Measurements from ENCODE around the gene FAM193A.

Gene FAM193A

DNA sequence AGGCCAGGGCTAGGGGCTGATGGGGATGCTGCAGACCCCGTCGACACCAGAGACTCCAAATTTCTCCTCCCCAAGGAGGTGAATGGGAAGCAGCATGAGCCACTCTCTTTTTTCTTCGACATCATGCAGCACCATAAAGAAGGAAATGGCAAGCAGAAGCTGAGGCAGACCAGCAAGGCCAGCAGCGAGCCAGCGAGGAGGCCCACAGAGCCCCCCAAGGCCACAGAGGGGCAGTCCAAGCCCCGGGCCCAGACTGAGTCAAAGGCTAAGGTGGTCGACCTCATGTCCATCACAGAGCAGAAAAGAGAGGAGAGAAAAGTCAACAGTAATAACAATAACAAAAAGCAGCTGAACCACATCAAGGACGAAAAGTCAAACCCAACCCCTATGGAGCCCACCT lies 163.6 kb downstream of the FAM193A start:
- no peak overlapping the region for H3K9ac ChIP-seq (ENCODE audit: low read depth, low read length)
- H3K9me3 ChIP-seq (ENCODE audit: insufficient read depth, low read depth, low read length), result no peaks in the 10 kb centered on the region
- no peak overlapping the region for H3K27ac ChIP-seq (ENCODE audit: low read length)
- peaks cover 92% of the 10 kb centered on the region for H3K36me3 ChIP-seq (ENCODE audit: insufficient read depth, low read depth, low read length)
- no peaks in the 10 kb centered on the region for H3K4me1 ChIP-seq (ENCODE audit: insufficient read depth, low read length)
- H3K4me3 ChIP-seq (ENCODE audit: low read length), result no peak overlapping the region
- H3K27me3 ChIP-seq (ENCODE audit: insufficient read depth, low read length), result no peaks in the 10 kb centered on the region

DNA sequence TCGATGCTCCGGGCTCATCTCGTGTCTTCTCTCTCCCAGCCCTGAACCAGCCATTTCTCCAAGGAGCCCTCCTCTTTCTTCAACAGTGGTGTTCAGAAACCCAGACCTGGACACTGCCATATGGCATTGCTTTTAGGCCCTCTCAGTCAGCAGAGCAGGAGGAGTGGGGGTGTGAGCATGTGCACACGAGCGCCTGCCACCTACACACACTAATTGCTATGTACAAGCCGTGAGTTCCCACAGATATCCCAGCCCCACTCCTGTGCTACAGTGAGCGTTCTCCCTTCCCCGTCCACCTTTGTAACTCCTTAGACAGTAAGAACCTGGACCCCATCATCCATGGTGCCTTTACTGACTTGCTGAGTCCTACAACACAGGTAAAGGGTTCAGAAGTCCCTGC lies 165.9 kb downstream of the FAM193A start:
- H3K27me3 ChIP-seq (ENCODE audit: insufficient read depth, low read length), result no peaks in the 10 kb centered on the region
- no peak overlapping the region for H3K4me3 ChIP-seq (ENCODE audit: low read length)
- H3K9me3 ChIP-seq (ENCODE audit: insufficient read depth, low read depth, low read length), result no peaks in the 10 kb centered on the region
- no peak overlapping the region for H3K9ac ChIP-seq (ENCODE audit: low read depth, low read length)
- H3K4me1 ChIP-seq (ENCODE audit: insufficient read depth, low read length), result no peaks in the 10 kb centered on the region
- H3K36me3 ChIP-seq (ENCODE audit: insufficient read depth, low read depth, low read length), result peaks cover 82% of the 10 kb centered on the region
- H3K27ac ChIP-seq (ENCODE audit: low read length), result no peak overlapping the region

DNA sequence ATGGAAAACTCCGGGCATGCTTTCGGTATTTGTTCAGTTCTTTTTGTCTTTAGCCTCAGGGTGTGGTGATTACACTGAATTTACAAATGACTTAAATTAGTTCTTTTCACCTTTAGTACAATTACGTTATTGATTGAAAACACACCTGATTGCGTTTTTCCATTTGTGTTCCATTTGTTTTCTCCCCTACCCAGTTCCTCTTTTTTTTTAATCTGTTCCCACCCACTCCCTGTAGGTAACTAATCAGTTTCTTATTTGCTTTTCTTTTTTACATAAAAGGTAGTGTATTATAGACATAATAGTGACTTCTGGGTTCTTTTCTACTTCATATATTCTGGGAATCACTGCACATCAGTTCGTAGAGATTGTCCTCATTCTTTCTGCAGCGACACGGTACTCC lies 166.3 kb downstream of the FAM193A start:
- H3K36me3 ChIP-seq (ENCODE audit: insufficient read depth, low read depth, low read length), result peaks cover 78% of the 10 kb centered on the region
- H3K4me1 ChIP-seq (ENCODE audit: insufficient read depth, low read length), result no peaks in the 10 kb centered on the region
- H3K9me3 ChIP-seq (ENCODE audit: insufficient read depth, low read depth, low read length), result no peaks in the 10 kb centered on the region
- H3K9ac ChIP-seq (ENCODE audit: low read depth, low read length), result no peak overlapping the region
- no peak overlapping the region for H3K27ac ChIP-seq (ENCODE audit: low read length)
- no peaks in the 10 kb centered on the region for H3K27me3 ChIP-seq (ENCODE audit: insufficient read depth, low read length)
- no peak overlapping the region for H3K4me3 ChIP-seq (ENCODE audit: low read length)

DNA sequence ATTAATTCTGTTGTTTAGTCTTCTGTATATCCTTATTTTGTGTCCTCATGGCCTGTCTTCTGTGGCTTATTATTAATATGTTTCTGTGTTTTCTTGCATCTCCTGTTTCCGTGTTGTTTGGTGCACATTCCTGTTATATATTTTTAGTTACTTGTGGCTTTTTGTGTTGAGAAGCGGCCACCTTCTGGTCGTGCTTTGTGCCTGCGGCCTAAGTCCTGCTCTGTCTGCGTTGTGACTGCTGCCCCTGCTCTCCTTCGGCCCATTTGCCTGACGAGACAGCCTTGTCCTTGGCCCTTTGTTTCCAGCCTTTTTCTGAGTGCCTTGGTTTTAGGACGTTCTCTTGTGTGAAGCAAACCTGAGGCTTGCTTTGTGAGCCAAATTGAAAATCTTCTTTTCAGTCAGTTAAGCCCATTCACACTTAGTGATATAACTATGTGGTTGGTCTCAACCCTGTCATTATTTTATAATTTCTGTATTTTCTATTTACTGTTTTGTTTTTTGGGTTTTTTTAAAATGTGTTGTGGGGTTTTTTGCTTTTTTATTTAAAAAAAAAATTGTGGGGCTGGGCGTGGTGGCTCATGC lies 175.9 kb downstream of the FAM193A start:
- Histone ChIP-seq H3K27ac (ENCODE audit: low read length) (no peak overlapping the region), H3K9ac (ENCODE audit: low read depth, low read length) (no peak overlapping the region), H3K36me3 (ENCODE audit: insufficient read depth, low read depth, low read length) (peaks cover 31% of the 10 kb centered on the region), H3K4me3 (ENCODE audit: low read length) (no peak overlapping the region), H3K27me3 (ENCODE audit: insufficient read depth, low read length) (no peaks in the 10 kb centered on the region), H3K4me1 (ENCODE audit: insufficient read depth, low read length) (no peaks in the 10 kb centered on the region; the same call in 1 of the 2 replicates), H3K9me3 (ENCODE audit: insufficient read depth, low read depth, low read length) (no peaks in the 10 kb centered on the region)

DNA sequence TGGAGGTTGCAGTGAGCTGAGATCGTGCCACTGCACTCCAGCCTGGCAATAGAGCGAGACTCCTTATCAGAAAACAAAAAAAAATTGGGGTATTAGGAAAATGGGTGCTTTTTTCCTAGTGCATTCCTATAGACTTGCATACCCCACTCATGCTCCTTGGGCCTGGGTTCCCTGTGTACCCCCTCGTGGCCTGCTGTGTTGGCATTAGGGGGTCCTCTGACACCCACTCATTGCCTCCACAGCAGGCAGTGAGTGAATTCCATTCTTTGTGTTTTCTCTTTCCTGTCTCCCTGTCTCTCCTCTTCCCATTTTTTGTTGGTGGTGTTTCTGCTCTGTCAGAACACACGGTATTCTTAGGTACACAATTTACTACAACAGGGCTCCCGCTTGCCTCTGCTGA lies 176.9 kb downstream of the FAM193A start:
- peaks cover 41% of the 10 kb centered on the region for H3K36me3 ChIP-seq (ENCODE audit: insufficient read depth, low read depth, low read length)
- no peaks in the 10 kb centered on the region; the same call in 1 of the 2 replicates for H3K4me1 ChIP-seq (ENCODE audit: insufficient read depth, low read length)
- no peak overlapping the region for H3K27ac ChIP-seq (ENCODE audit: low read length)
- no peaks in the 10 kb centered on the region for H3K9me3 ChIP-seq (ENCODE audit: insufficient read depth, low read depth, low read length)
- no peak overlapping the region for H3K4me3 ChIP-seq (ENCODE audit: low read length)
- no peaks in the 10 kb centered on the region for H3K27me3 ChIP-seq (ENCODE audit: insufficient read depth, low read length)
- no peak overlapping the region for H3K9ac ChIP-seq (ENCODE audit: low read depth, low read length)

DNA sequence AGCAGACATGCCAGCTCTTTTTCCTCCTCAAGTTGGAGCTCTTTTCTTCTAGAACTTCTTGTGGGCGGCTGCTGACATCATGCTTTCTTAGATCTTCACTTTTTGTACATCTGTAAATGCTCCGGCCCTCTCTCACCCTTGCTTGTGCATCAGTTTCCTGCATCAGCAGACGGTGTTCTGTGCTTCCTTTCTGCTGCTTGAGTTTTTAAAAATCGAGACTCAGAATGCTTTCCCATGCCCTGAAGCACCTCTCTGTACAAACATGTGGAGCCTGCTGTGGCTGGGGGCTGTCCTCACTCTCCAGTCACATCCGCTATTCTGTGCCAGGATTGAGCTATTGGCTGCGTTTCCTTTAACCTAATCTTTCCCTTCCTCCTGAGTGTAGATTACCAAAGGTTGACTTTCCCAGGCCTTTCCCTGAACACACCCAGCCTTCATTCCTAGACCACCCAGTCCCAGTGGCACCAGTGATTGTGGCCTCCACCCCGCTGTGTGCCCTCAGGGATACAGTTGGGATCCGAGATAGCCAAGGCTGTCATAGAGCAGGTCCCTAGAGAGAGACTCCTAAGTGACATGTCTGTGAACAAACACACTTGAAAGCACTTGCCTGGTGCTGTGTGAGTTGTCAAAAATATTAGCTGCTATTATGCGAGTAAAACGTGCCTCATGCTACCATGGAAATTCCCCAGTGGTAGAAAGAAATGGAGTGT lies 177.8 kb downstream of the FAM193A start:
- H3K9ac ChIP-seq (ENCODE audit: low read depth, low read length), result no peak overlapping the region
- no peaks in the 10 kb centered on the region for H3K27me3 ChIP-seq (ENCODE audit: insufficient read depth, low read length)
- no peaks in the 10 kb centered on the region for H3K9me3 ChIP-seq (ENCODE audit: insufficient read depth, low read depth, low read length)
- peaks cover 50% of the 10 kb centered on the region for H3K36me3 ChIP-seq (ENCODE audit: insufficient read depth, low read depth, low read length)
- no peaks in the 10 kb centered on the region; the same call in 1 of the 2 replicates for H3K4me1 ChIP-seq (ENCODE audit: insufficient read depth, low read length)
- no peak overlapping the region for H3K4me3 ChIP-seq (ENCODE audit: low read length)
- H3K27ac ChIP-seq (ENCODE audit: low read length), result no peak overlapping the region

DNA sequence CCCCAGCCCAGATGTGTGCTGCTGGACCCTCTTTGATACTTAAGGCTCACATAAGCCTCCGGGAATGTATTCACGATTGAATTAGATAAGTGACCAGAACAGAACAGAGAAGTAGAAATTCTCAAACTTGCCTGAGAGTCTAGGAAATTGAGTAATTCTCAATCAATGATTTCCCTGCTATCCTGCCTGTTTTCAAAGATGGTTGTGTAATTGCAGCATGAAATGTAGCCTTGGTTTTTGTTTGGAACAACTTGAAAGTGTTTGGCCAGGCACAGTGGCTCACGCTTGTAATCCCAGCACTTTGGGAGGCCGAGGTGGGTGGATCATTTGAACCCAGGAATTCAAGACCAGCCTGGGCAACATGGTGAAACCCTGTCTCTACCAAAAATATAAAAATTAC lies 178.5 kb downstream of the FAM193A start:
- Histone ChIP-seq H3K9me3 (ENCODE audit: insufficient read depth, low read depth, low read length) (no peaks in the 10 kb centered on the region), H3K36me3 (ENCODE audit: insufficient read depth, low read depth, low read length) (peaks cover 56% of the 10 kb centered on the region), H3K4me3 (ENCODE audit: low read length) (no peak overlapping the region), H3K27me3 (ENCODE audit: insufficient read depth, low read length) (no peaks in the 10 kb centered on the region), H3K4me1 (ENCODE audit: insufficient read depth, low read length) (no peaks in the 10 kb centered on the region; the same call in 1 of the 2 replicates), H3K27ac (ENCODE audit: low read length) (no peak overlapping the region), H3K9ac (ENCODE audit: low read depth, low read length) (no peak overlapping the region)

DNA sequence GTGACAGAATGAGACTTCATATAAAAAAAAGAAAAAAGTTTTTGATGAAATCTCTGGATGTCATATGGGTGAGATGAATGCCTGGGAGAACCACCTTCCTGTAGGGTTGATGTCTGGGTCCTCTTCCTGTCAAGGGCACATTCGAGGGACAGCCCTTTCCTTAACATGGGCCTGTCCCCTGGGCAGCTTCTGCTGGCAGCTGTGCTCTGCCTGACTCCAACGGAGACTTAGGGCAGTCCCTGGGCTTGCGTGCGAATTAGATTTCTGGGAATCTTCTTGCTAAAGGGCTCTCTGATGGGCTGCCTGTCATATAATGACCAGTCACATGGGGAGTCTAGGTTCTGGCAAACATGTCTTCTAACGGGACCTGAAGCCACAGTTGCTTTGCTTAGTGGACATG lies 179.0 kb downstream of the FAM193A start:
- Histone ChIP-seq H3K27ac (ENCODE audit: low read length) (no peak overlapping the region), H3K4me3 (ENCODE audit: low read length) (no peak overlapping the region), H3K9ac (ENCODE audit: low read depth, low read length) (no peak overlapping the region; the same call in 1 of the 2 replicates), H3K9me3 (ENCODE audit: insufficient read depth, low read depth, low read length) (no peaks in the 10 kb centered on the region), H3K4me1 (ENCODE audit: insufficient read depth, low read length) (no peaks in the 10 kb centered on the region; the same call in 1 of the 2 replicates), H3K36me3 (ENCODE audit: insufficient read depth, low read depth, low read length) (peaks cover 61% of the 10 kb centered on the region), H3K27me3 (ENCODE audit: insufficient read depth, low read length) (no peaks in the 10 kb centered on the region)

DNA sequence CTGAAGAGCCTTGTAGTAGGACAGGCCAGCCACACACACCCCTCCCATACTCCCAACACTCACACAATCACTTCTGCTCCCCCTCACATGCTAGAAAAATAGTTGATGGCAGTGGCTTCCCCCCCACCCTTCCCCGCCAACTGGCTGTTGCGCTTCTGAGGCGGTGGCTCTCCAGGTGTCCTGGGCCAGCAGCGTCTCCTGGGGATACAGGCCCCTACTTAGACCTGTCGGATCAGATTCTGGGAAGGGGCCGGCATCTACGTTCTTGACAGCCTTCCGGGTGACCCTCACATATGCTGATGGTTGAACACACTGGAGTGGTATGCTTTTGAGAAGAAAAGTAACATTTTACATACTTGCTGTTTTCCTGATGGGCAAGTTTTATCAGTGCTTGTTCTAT lies 179.8 kb downstream of the FAM193A start:
- Histone ChIP-seq H3K4me3 (ENCODE audit: low read length) (no peak overlapping the region), H3K27me3 (ENCODE audit: insufficient read depth, low read length) (no peaks in the 10 kb centered on the region), H3K9me3 (ENCODE audit: insufficient read depth, low read depth, low read length) (no peaks in the 10 kb centered on the region), H3K4me1 (ENCODE audit: insufficient read depth, low read length) (no peaks in the 10 kb centered on the region; the same call in 1 of the 2 replicates), H3K9ac (ENCODE audit: low read depth, low read length) (no peak overlapping the region), H3K36me3 (ENCODE audit: insufficient read depth, low read depth, low read length) (peaks cover 68% of the 10 kb centered on the region), H3K27ac (ENCODE audit: low read length) (no peak overlapping the region)

DNA sequence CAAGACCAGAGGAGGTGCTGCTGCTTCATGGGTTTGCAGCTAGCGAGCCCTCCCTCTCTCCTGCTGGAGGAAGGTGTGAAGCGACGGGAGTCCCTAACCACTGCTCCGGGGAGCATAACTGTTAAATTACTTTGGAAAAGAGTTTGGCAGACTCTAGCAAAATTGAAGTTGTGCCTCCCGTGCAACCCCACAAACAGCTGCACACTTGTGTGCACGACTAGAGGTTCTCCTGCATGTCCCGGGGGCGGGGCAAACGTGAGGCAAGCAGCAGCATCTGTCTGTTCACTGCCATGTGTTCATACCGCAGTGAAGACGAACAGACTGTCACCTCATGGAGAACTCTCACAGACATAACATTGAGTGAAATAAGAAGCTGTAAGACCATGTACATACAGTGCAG lies 185.1 kb downstream of the FAM193A start:
- Histone ChIP-seq H3K27me3 (ENCODE audit: insufficient read depth, low read length) (no peaks in the 10 kb centered on the region), H3K4me3 (ENCODE audit: low read length) (no peak overlapping the region), H3K9me3 (ENCODE audit: insufficient read depth, low read depth, low read length) (no peaks in the 10 kb centered on the region), H3K4me1 (ENCODE audit: insufficient read depth, low read length) (no peaks in the 10 kb centered on the region), H3K36me3 (ENCODE audit: insufficient read depth, low read depth, low read length) (peaks cover 58% of the 10 kb centered on the region), H3K9ac (ENCODE audit: low read depth, low read length) (no peak overlapping the region), H3K27ac (ENCODE audit: low read length) (no peak overlapping the region)

DNA sequence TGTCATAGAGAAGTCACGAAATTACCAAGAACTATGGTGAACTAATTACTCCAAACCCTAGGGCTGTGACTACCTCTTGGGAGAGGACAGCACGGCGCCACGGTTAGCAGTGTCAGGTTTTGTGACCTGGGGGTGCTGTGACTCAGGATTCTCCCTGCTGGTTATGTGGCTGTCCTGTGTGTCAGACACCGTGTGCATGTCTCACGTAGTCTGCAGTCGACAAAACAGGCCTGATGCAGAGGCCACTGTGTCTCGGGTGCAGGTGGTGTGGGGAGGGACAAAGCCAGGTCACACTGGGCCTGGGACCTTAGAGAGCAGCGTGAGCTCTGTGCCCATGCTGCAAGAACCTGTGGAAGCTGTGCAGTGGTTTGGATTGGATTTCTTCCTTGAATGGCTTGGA lies 185.6 kb downstream of the FAM193A start:
- H3K27me3 ChIP-seq (ENCODE audit: insufficient read depth, low read length), result no peaks in the 10 kb centered on the region
- no peaks in the 10 kb centered on the region for H3K9me3 ChIP-seq (ENCODE audit: insufficient read depth, low read depth, low read length)
- H3K9ac ChIP-seq (ENCODE audit: low read depth, low read length), result no peak overlapping the region
- no peaks in the 10 kb centered on the region for H3K4me1 ChIP-seq (ENCODE audit: insufficient read depth, low read length)
- H3K27ac ChIP-seq (ENCODE audit: low read length), result no peak overlapping the region
- H3K4me3 ChIP-seq (ENCODE audit: low read length), result no peak overlapping the region
- H3K36me3 ChIP-seq (ENCODE audit: insufficient read depth, low read depth, low read length), result peaks cover 53% of the 10 kb centered on the region

DNA sequence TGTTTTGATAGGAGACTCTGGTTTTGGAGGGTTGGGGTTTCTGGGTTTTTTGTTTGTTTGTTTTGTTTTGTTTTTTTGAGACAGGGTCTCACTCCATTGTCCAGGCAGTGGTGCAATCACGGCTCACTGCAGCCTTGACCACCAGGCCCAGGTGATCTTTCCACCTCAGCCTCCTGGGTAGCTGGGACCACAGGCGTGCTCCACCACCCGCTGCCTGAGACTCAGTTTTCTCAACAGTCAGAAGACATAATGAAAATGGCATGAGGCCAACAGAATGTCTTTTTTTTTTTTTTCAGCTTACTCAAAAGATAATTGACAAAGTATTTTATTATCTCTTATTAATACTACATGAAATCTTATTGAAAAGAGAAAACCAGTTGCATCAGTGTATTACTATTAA lies 187.3 kb downstream of the FAM193A start:
- Histone ChIP-seq H3K9me3 (ENCODE audit: insufficient read depth, low read depth, low read length) (no peaks in the 10 kb centered on the region), H3K27ac (ENCODE audit: low read length) (no peak overlapping the region), H3K36me3 (ENCODE audit: insufficient read depth, low read depth, low read length) (peaks cover 36% of the 10 kb centered on the region)

More for the DNA sequence above, 187.3 kb downstream of the FAM193A start:
- Histone ChIP-seq H3K4me3 (ENCODE audit: low read length) (no peak overlapping the region), H3K9ac (ENCODE audit: low read depth, low read length) (no peak overlapping the region), H3K4me1 (ENCODE audit: insufficient read depth, low read length) (no peaks in the 10 kb centered on the region), H3K27me3 (ENCODE audit: insufficient read depth, low read length) (no peaks in the 10 kb centered on the region)

Measured in iPS-20b (cell line).